Upper lobe of right lung (tissue), 1 donor: Measurements from ENCODE around the gene MEIS1. TPM values are rescaled to one million over a fixed set of nuclear protein-coding genes. Genes with fewer than 3 reads are reported as not detected.

Experiments used
- ATAC-seq: fragments of 200-7000 bp; cut with Tn5 transposase; one replicate; pipeline ENCODE4 v1.9.1; 2020; ENCODE audit warnings: mild to moderate bottlenecking, moderate library complexity
- DNase-seq: peaks from one replicate; pipeline ENCODE4 v3.0.0-alpha.2; 2020
- H3K27ac ChIP-seq: fragments of 200-600 bp; one replicate; pipeline ENCODE4 v1.8.0; 2022
- H3K27me3 ChIP-seq: fragments of 200-600 bp; one replicate; pipeline ENCODE4 v1.8.0; 2022; ENCODE audit warnings: mild to moderate bottlenecking
- H3K36me3 ChIP-seq: fragments of 200-600 bp; one replicate; pipeline ENCODE4 v1.8.0; 2022
- H3K4me1 ChIP-seq: fragments of 200-600 bp; one replicate; pipeline ENCODE4 v1.8.0; 2022
- H3K4me3 ChIP-seq: fragments of 200-600 bp; one replicate; pipeline ENCODE4 v1.8.0; 2022; ENCODE audit warnings: mild to moderate bottlenecking
- H3K9me3 ChIP-seq: fragments of 200-600 bp; one replicate; pipeline ENCODE4 v1.8.0; 2022
- intact Hi-C: fragments of 100-400 bp; cut with DNase I; formaldehyde crosslinking; loops from one replicate; pipeline ENCODE4 v1.11.0; 2022
- total RNA-seq: library from RNA; stranded (reverse); fragmentation: NEBNext Ultra II Directional; extraction: Animal tissue kit (Norgen Biotek cat#: 25700); gene quantifications from one replicate; pipeline ENCODE4 v1.2.1, GENCODE V29; 2021
- TF ChIP-seq, protein P1 (sequence below): fragments of 200-600 bp; IDR thresholded peaks from one replicate; pipeline ENCODE4 v1.8.0; 2022; ENCODE audit warnings: antibody characterized with exemption
- donor health status: DM: no; HTN: yes; CAD: no; lungs with severe emphysema.

MEIS1 gene
- total RNA-seq, 1 donor from 2014 or later: 48.0 TPM

DNA sequence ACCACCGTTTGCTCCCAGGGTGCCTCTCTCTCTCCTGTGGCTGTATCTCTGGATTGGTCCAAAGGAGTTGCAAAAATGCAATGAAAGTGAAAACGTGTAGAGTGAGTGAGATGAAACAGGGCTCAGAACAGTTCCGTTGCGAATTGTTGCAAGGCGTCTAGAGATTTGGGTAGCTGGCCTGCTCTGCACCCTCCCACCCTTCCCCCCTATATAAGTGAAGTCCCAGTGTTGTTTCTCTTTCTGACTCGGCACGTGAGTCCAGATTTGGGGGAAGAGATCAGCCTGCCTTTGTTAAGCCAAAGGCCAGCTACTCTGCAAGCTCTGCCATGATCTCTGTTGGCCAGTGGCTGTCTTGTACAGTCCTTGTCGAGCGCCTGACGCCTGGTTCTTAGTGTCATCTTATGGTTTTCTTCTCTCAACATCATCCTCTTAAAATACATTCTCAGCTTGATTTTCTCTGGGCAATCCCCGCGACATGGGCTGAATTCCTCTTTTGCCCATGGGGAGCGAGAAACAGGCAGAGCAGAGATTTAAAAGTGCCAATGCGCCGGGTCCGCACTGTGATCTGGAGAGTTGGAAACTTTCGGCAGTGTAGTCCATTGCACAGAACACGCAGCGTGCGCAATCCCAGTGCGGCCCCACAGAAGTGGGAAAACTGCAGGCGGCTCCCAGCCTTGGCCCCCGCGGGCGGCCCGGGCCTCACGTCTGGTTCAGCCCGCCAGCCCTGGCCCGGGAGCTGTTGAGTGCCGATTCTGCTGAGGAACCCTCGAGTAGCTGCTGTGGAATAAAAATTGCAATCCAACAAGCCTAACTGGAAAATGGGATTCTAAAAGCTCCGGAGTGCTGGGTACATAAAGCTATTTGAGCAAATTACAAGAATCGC lies 9.3 kb downstream of the MEIS1 start:
- H3K27me3 ChIP-seq: peaks cover 22% of the 10 kb centered on the region
- peak overlapping the region; percentile 67 for H3K4me3 ChIP-seq
- TF ChIP-seq, protein P1, sequence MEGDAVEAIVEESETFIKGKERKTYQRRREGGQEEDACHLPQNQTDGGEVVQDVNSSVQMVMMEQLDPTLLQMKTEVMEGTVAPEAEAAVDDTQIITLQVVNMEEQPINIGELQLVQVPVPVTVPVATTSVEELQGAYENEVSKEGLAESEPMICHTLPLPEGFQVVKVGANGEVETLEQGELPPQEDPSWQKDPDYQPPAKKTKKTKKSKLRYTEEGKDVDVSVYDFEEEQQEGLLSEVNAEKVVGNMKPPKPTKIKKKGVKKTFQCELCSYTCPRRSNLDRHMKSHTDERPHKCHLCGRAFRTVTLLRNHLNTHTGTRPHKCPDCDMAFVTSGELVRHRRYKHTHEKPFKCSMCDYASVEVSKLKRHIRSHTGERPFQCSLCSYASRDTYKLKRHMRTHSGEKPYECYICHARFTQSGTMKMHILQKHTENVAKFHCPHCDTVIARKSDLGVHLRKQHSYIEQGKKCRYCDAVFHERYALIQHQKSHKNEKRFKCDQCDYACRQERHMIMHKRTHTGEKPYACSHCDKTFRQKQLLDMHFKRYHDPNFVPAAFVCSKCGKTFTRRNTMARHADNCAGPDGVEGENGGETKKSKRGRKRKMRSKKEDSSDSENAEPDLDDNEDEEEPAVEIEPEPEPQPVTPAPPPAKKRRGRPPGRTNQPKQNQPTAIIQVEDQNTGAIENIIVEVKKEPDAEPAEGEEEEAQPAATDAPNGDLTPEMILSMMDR: no peak
- ATAC-seq (peak; percentile 33), DNase-seq (no peak)
- H3K4me1 ChIP-seq: no peaks in the 10 kb centered on the region
- intact Hi-C loops: loop anchor here (10.0 kb wide), 1 partner anchor 251 kb away; no protein-coding TSS in a partner anchor
- no peaks in the 10 kb centered on the region for H3K9me3 ChIP-seq
- H3K36me3 ChIP-seq: peaks cover 8% of the 10 kb centered on the region
- H3K27ac ChIP-seq: peak overlapping the region; percentile 93

DNA sequence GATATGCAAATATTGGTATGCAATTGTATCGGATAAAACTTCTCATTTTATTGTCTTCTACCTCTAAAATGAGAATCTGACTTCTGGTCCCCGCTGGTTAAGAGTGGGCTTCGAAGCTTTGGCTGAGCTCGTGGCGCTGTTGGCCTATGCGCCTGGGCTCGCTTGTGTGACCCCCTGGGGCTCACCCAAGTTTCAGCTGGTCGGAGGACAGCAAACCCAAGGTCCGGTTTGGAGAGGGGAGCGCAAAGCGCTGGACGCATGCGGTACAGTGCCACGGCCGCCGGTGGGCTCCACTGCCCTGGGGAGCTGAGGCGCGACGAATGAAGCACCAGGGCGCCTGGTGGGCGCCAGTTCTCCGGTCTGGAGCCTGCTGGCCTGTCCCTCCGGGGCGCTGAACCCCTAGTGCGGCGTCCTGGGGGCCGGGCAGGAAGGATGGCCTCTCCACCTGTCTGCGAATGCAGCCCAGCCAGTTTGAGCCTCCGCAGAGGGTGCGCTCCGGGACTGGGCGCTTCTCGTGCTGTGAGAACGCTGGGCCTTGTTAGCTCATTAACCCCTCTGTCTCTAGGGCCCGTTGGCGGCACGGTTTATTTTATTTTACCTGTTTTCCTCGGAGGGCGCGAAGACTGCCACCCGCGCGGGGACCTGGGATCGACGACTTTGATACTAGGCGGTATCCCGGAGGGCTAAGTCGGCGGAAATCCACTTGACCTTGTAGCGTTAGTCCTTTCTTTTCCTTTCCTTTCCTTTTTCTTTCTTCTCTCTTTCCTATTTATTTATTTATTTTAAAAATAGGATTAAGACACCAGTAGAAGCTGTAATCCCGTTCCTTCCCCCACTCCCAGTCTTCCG lies 10.4 kb downstream of the MEIS1 start:
- Histone ChIP-seq H3K9me3 (no peaks in the 10 kb centered on the region), H3K36me3 (peaks cover 8% of the 10 kb centered on the region), H3K27ac (peak overlapping the region; percentile 93), H3K4me1 (peaks cover 4% of the 10 kb centered on the region), H3K4me3 (peak overlapping the region; percentile 67), H3K27me3 (peaks cover 17% of the 10 kb centered on the region)
- TF ChIP-seq, protein P1: peak; percentile 14
- ATAC-seq (peak; percentile 51), DNase-seq (no peak)
- intact Hi-C loops: loop anchor here (10.0 kb wide), 1 partner anchor 250 kb away; no protein-coding TSS in a partner anchor

DNA sequence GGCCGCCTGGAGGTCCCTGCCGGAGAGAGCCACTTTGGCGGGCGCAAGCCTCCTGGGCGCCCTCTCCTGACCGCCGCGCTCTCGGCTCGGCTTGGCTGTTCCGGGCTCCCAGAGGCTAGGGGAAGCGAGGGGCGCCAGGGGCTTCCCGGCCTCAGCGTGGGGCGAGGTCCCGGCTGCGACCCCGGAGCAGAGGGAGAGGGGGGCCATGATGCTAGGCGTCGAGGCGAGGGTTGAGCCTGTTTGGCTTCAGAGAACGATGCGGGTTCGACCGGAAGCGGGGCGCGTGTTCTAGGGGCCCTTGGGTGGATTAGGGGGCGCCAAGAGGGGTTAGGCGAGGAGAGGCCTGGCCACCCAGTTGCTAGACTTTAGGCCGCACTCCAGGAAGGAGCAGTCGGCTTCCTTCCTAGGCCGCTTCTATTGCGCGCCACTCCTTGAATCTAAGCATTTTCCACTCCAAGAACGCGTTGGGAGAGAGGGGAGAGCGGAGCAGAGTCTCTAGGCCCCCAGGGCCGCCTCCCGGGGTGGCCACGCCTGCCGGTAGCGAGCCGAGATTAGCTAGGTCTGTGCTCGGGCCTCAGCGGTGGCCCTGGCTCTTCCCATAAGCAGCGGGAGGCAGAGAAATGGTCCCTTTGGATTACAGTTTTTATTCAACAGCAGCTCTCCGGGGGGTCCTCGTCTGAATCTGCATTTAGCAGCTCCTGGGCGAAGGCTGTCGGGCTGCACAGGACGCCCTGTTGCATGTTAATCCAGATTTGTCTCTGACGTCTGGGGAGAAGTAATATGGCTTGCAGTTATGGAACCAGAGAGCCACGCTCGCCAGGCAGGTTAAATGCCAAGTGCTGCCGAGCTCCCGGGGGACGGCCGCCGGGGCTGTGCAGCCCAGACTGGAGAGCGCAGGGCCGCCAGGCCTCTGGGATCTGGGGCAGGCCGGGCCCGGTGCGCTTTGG lies 11.3 kb downstream of the MEIS1 start:
- TF ChIP-seq, protein P1: peak; percentile 11
- peaks cover 11% of the 10 kb centered on the region for H3K27me3 ChIP-seq
- DNase-seq (no peak), ATAC-seq (peak; percentile 48)
- peak overlapping the region; percentile 93 for H3K27ac ChIP-seq
- peaks cover 4% of the 10 kb centered on the region for H3K4me1 ChIP-seq
- H3K9me3 ChIP-seq: no peaks in the 10 kb centered on the region
- H3K36me3 ChIP-seq: peaks cover 8% of the 10 kb centered on the region
- intact Hi-C loops: loop anchor here (10.0 kb wide), 1 partner anchor 249 kb away; no protein-coding TSS in a partner anchor
- H3K4me3 ChIP-seq: peak overlapping the region; percentile 67

DNA sequence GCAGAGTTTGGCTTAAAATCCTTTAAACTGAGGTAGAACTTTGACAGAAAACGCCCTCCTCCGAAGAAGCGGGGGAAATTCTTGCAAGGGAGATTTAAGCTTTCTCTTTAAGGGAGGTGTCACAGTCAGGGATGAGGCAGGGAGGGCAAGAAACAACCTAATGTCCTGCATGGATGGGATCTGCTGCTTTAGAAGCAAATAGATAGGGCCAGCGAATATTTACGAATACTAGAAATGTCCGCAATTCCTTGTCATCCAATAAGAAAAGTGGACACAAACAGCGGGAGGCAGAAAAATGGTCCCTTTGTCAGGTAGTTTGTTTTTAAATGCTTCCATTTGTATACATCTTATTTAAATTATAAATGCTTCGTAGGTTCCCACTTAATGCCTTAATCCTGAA lies 12.0 kb downstream of the MEIS1 start:
- TF ChIP-seq, protein P1: no peak
- no peak for DNase-seq
- no peak for ATAC-seq
- Histone ChIP-seq H3K9me3 (no peaks in the 10 kb centered on the region), H3K27me3 (peaks cover 7% of the 10 kb centered on the region), H3K27ac (peak overlapping the region; percentile 93), H3K4me3 (peak overlapping the region; percentile 67), H3K36me3 (peaks cover 8% of the 10 kb centered on the region), H3K4me1 (peaks cover 4% of the 10 kb centered on the region)
- intact Hi-C loops: loop anchor here (10.0 kb wide), 1 partner anchor 248 kb away; no protein-coding TSS in a partner anchor
